ENCODE measurements around the gene AFF3. TPM values are rescaled to one million over a fixed set of nuclear protein-coding genes. Genes with fewer than 3 reads are reported as not detected.

Gene AFF3
- total and polyA plus RNA-seq, 2 of the 8 experiments (the other 6 are each of a cell fraction or from before 2014, with no cell fraction given): 0.27 to 3.0 TPM

DNA sequence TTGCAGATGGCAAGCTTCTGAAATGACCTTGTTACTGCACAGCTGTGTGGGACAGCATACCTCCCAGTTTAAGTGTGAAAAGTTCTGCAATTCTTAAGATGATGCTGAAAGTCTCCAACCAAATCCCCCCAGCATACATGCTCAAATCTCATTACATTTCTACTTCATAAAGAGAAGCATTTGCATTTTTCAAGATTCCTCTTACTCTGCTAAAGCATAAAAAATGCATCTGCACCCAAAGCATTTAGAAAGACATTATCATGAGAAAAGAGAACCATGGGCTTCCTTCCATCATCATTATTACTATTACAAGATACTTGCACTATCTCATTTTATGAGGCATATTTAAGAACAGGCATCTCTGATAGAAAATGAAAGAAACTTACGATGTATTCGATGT is 415.7 kb downstream of the AFF3 start:
- Histone ChIP-seq H2AK5ac (ENCODE audit: low read depth, low read length) (no peak overlapping the region), H3K4me1 (replicated peaks in 1 of 4; ENCODE audit: control insufficient read depth in 3 of 4, insufficient read depth in 4 of 4, low read length in 3 of 4) (no peaks in the 10 kb centered on the region), H4K20me1 (replicated peaks in 1 of 2; ENCODE audit: control insufficient read depth in 1 of 2, insufficient read depth in 2 of 2, low read length in 2 of 2) (no peaks in the 10 kb centered on the region), H3K79me2 (ENCODE audit: control insufficient read depth in 1 of 2, insufficient read depth in 2 of 2, low read length in 2 of 2) (no peaks in the 10 kb centered on the region), H3K9ac (replicated peaks in 1 of 4; ENCODE audit: extremely low read depth in 1 of 4, low read depth in 3 of 4, low read length in 3 of 4) (no peak overlapping the region), H4K91ac (replicated peaks; ENCODE audit: insufficient read length, low read length) (no peak overlapping the region), H2BK15ac (ENCODE audit: low read length) (no peak overlapping the region), H3K36me3 (ENCODE audit: control insufficient read depth in 2 of 4, insufficient read depth in 4 of 4, low read length in 3 of 4) (no peaks in the 10 kb centered on the region), H3K23ac (ENCODE audit: insufficient read length) (no peak overlapping the region), H3K4ac (replicated peaks; ENCODE audit: insufficient read length, low read depth, low read length) (no peak overlapping the region), H3K56ac (replicated peaks; ENCODE audit: insufficient read length, low read depth, low read length) (no peak overlapping the region), H3K23me2 (ENCODE audit: low read depth, low read length) (no peaks in the 10 kb centered on the region), H3K4me3 (ENCODE audit: extremely low read depth in 1 of 4, insufficient read depth in 2 of 4, low read depth in 3 of 4, low read length in 4 of 4) (no peak overlapping the region), H2BK12ac (ENCODE audit: low read depth, low read length) (no peak overlapping the region), H2BK120ac (replicated peaks; ENCODE audit: low read depth, low read length) (no peak overlapping the region), H3K4me2 (ENCODE audit: insufficient read depth in 1 of 2, low read depth in 2 of 2, low read length in 2 of 2) (no peak overlapping the region), H3K27me3 (replicated peaks in 1 of 4; ENCODE audit: control insufficient read depth in 3 of 4, extremely low read depth in 1 of 4, insufficient read depth in 3 of 4, low read length in 3 of 4) (no peaks in the 10 kb centered on the region), H3K79me1 (ENCODE audit: low read depth, low read length) (no peaks in the 10 kb centered on the region), H4K8ac (ENCODE audit: extremely low read depth, insufficient read depth, low read length) (no peak overlapping the region), H2AFZ (ENCODE audit: low read length) (no peak overlapping the region), H3K18ac (ENCODE audit: extremely low read depth, low read length) (no peak overlapping the region), H3K14ac (ENCODE audit: insufficient read length) (no peak overlapping the region), H2BK5ac (ENCODE audit: low read depth, low read length) (no peak overlapping the region), H4K5ac (ENCODE audit: insufficient read length, low read depth, low read length) (no peak overlapping the region), H2BK20ac (ENCODE audit: low read length) (no peak overlapping the region), H3K27ac (ENCODE audit: low read depth, low read length) (no peak overlapping the region), H3K9me3 (ENCODE audit: insufficient read depth in 2 of 2, low read depth in 1 of 2, low read length in 1 of 2) (peaks cover 0 to 3% of the 10 kb centered on the region in 2 experiments; a peak in 1 of 4 replicates)
- DNase-seq (ENCODE audit: low read depth in 1 of 2, low spot score in 2 of 2): no peak
- WGBS, 2 experiments (ENCODE audit: extremely low coverage in 1 of 2, insufficient coverage in 1 of 2, insufficient read length in 1 of 2, insufficient replicate concordance in 2 of 2, low coverage in 1 of 2, low lambda C conversion rate in 2 of 2, missing lambda C conversion rate in 1 of 2): 92% methylated on average over 2 of the region's 2 CpGs; no CpG with 5 or more reads in 1 of the 2 experiments
- no peak for TF ChIP-seq BCL11A (IDR thresholded peaks at IDR 0.05; ENCODE audit: low read depth in 2 of 2, low read length in 2 of 2)
- TF ChIP-seq SAP30 (IDR thresholded peaks at IDR 0.05; ENCODE audit: insufficient read depth, insufficient replicate concordance, low read length): no peak
- TF ChIP-seq, protein P1, sequence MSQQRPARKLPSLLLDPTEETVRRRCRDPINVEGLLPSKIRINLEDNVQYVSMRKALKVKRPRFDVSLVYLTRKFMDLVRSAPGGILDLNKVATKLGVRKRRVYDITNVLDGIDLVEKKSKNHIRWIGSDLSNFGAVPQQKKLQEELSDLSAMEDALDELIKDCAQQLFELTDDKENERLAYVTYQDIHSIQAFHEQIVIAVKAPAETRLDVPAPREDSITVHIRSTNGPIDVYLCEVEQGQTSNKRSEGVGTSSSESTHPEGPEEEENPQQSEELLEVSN (IDR thresholded peaks at IDR 0.05): no peak
- no peak for TF ChIP-seq SP4 (IDR thresholded peaks at IDR 0.05; ENCODE audit: low read length)
- TF ChIP-seq CREB1 (IDR thresholded peaks at IDR 0.05): no peak
- no peak for TF ChIP-seq TEAD4 (IDR thresholded peaks at IDR 0.05; ENCODE audit: low read depth, low read length)
- TF ChIP-seq JUND (IDR thresholded peaks at IDR 0.05; ENCODE audit: low read length): no peak
- no peak for TF ChIP-seq EGR1 (IDR thresholded peaks at IDR 0.05; ENCODE audit: borderline replicate concordance, low read depth, low read length)
- no peak for TF ChIP-seq TCF12 (IDR thresholded peaks at IDR 0.05; ENCODE audit: low read depth, low read length)
- no peak for TF ChIP-seq RBBP5 (IDR thresholded peaks at IDR 0.05; ENCODE audit: borderline replicate concordance, low read depth, low read length)
- TF ChIP-seq POLR2A (IDR thresholded peaks at IDR 0.05; ENCODE audit: control extremely low read depth in 1 of 2, low read depth in 2 of 2, low read length in 2 of 2): no peak
- TF ChIP-seq, protein P2, sequence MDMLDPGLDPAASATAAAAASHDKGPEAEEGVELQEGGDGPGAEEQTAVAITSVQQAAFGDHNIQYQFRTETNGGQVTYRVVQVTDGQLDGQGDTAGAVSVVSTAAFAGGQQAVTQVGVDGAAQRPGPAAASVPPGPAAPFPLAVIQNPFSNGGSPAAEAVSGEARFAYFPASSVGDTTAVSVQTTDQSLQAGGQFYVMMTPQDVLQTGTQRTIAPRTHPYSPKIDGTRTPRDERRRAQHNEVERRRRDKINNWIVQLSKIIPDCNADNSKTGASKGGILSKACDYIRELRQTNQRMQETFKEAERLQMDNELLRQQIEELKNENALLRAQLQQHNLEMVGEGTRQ (IDR thresholded peaks at IDR 0.05; ENCODE audit: low read length): no peak
- TF ChIP-seq KDM5A (IDR thresholded peaks at IDR 0.05; ENCODE audit: low read length): no peak
- POLR2A ChIA-PET (ENCODE audit: partially characterized antibody): no interaction called here
- CTCF ChIA-PET (ENCODE audit: partially characterized antibody): interaction anchor here (0.6 to 5.1 kb wide), 9 partner anchors 37 to 535 kb away, joined by 3 to 33 read pairs (median 5); no protein-coding TSS in a partner anchor
- FAIRE-seq: no peak
